Suprapubic skin (tissue), 3 donors: ENCODE measurements around the gene SERPINB6.

Source experiments
- CTCF ChIP-seq, 2 donors: fragments of 200-600 bp in 1 of 2; fragments of 450-650 bp in 1 of 2; sonication (generic) in 1 of 2; IDR thresholded peaks; one replicate each; pipeline ENCODE4 v1.5.1; 2016 to 2019; ENCODE audit warnings: antibody characterized with exemption in 2 of 2, mild to moderate bottlenecking in 1 of 2, moderate library complexity in 1 of 2
- POLR2AphosphoS5 ChIP-seq, 3 donors: sonication (generic); formaldehyde crosslinking; IDR thresholded peaks; one replicate each; pipeline ENCODE4 v1.6.1; 2017; ENCODE audit warnings: antibody characterized with exemption in 3 of 3

- TF ChIP-seq CTCF (IDR thresholded peaks at IDR 0.05) = no peak
- TF ChIP-seq POLR2AphosphoS5 (IDR thresholded peaks at IDR 0.05) = no peak
These were observed 6.4 kb downstream of the SERPINB6 start for GRCh38 chr6:2964793-2965505.
